ENCODE measurements around the gene BCL2L15.
A peak's percentile ranks its signal among the peaks of the same experiment; 100 is the strongest.

The BCL2L15 gene

DNA sequence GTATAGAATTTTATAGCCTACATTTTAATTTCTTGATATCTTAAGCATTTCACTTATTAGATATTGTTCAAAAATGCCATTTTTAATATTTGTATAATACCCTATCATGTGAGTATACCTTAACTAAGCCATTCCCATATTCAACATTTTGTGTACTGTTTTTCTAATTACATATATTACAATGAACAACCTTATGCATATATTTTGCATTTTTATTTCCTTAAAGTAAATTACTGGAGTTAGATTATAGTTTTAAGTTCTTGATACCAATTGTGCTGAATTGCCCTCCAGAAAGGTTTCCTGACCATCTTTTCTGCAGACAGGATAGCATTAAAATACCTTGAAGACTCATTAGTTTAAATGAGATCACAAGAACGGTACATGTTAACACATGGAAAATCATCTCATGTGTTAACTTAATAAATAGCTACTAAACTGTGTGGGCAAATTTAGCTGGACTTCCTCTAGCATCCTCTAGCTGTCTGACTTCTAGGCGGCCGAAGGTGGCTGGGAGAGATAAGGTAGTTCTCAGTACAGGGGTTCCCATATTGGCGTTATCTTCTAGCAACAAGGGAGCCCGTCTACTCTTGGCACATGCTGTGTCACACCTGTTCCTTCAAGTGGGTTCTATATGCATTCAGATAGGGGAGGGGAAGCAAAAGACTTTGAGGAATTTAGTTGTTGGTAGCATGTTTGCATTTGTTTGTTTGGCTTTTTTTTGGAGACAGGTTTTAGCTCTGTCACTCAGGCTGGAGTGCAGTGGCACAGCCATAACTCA lies 26.7 kb upstream of the BCL2L15 start:
- TF ChIP-seq, protein P1, sequence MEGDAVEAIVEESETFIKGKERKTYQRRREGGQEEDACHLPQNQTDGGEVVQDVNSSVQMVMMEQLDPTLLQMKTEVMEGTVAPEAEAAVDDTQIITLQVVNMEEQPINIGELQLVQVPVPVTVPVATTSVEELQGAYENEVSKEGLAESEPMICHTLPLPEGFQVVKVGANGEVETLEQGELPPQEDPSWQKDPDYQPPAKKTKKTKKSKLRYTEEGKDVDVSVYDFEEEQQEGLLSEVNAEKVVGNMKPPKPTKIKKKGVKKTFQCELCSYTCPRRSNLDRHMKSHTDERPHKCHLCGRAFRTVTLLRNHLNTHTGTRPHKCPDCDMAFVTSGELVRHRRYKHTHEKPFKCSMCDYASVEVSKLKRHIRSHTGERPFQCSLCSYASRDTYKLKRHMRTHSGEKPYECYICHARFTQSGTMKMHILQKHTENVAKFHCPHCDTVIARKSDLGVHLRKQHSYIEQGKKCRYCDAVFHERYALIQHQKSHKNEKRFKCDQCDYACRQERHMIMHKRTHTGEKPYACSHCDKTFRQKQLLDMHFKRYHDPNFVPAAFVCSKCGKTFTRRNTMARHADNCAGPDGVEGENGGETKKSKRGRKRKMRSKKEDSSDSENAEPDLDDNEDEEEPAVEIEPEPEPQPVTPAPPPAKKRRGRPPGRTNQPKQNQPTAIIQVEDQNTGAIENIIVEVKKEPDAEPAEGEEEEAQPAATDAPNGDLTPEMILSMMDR (IDR thresholded peaks at IDR 0.05), result no peak
- H3K27me3 Mint-ChIP-seq (ENCODE audit: low read depth, poor library complexity), result peaks cover 11% of the 10 kb centered on the region
- H3K36me3 Mint-ChIP-seq (ENCODE audit: low read depth), result peaks cover 21% of the 10 kb centered on the region
- no peak overlapping the region for H3K4me3 Mint-ChIP-seq
- no peak overlapping the region for H3K27ac Mint-ChIP-seq
- no peaks in the 10 kb centered on the region for H3K4me1 Mint-ChIP-seq
- no peak for DNase-seq
- no peaks in the 10 kb centered on the region for H3K9me3 Mint-ChIP-seq

GRCh38 chr1:113913312-113913668 lies 25.9 kb upstream of the BCL2L15 start:
- no peak for DNase-seq
- Mint-ChIP-seq H3K27me3 (ENCODE audit: low read depth, poor library complexity) (peaks cover 7% of the 10 kb centered on the region), H3K4me1 (no peaks in the 10 kb centered on the region), H3K4me3 (no peak overlapping the region), H3K9me3 (no peaks in the 10 kb centered on the region), H3K36me3 (ENCODE audit: low read depth) (peaks cover 29% of the 10 kb centered on the region), H3K27ac (peak overlapping the region; percentile 56)
- TF ChIP-seq, protein P1 (IDR thresholded peaks at IDR 0.05), result no peak

GRCh38 chr1:113912594-113913311 lies 25.4 kb upstream of the BCL2L15 start:
- Mint-ChIP-seq H3K27me3 (ENCODE audit: low read depth, poor library complexity) (peaks cover 3% of the 10 kb centered on the region), H3K4me1 (no peaks in the 10 kb centered on the region), H3K36me3 (ENCODE audit: low read depth) (peaks cover 34% of the 10 kb centered on the region), H3K27ac (peak overlapping the region; percentile 56), H3K4me3 (no peak overlapping the region), H3K9me3 (no peaks in the 10 kb centered on the region)
- TF ChIP-seq, protein P1 (IDR thresholded peaks at IDR 0.05), result no peak
- no peak for DNase-seq

GRCh38 chr1:113905435-113905861 lies 18.1 kb upstream of the BCL2L15 start:
- DNase-seq, result peak; percentile 30
- peaks cover 3% of the 10 kb centered on the region for H3K27me3 Mint-ChIP-seq (ENCODE audit: low read depth, poor library complexity)
- peak overlapping the region; percentile 84 for H3K27ac Mint-ChIP-seq
- H3K4me1 Mint-ChIP-seq, result peaks cover 22% of the 10 kb centered on the region
- peak overlapping the region; percentile 99 for H3K4me3 Mint-ChIP-seq
- TF ChIP-seq, protein P1 (IDR thresholded peaks at IDR 0.05), result no peak
- peaks cover 25% of the 10 kb centered on the region for H3K36me3 Mint-ChIP-seq (ENCODE audit: low read depth)
- no peaks in the 10 kb centered on the region for H3K9me3 Mint-ChIP-seq

- peaks cover 25% of the 10 kb centered on the region for H3K36me3 Mint-ChIP-seq (ENCODE audit: low read depth)
Measured at GRCh38 chr1:113904674-113905434, 17.5 kb upstream of the BCL2L15 start, which contains the start of the genes AP4B1 and DCLRE1B. Gene AP4B1, minus strand, starts transcription at chr1:113904799. Its CDS starts 82 bp downstream, at chr1:113904717. Gene DCLRE1B, plus strand, starts transcription at chr1:113905326. Its CDS starts 261 bp downstream, at chr1:113905587.

More at GRCh38 chr1:113904674-113905434, 17.5 kb upstream of the BCL2L15 start, which contains the start of the genes AP4B1 and DCLRE1B:
- peak within 1 kb of the TSS; percentile 99 for H3K4me3 Mint-ChIP-seq
- peak within 1 kb of the TSS; percentile 98 for H3K27ac Mint-ChIP-seq
- H3K4me1 Mint-ChIP-seq, result peaks cover 22% of the 10 kb centered on the region
- peak; percentile 95 for DNase-seq
- peaks cover 3% of the 10 kb centered on the region for H3K27me3 Mint-ChIP-seq (ENCODE audit: low read depth, poor library complexity)
- H3K9me3 Mint-ChIP-seq, result no peaks in the 10 kb centered on the region
- TF ChIP-seq, protein P1 (IDR thresholded peaks at IDR 0.05), result no peak
